ENCODE data around the gene RPF1.
"Not testable (repeated sequence)": the region's sequence is repeated elsewhere in the genome, so short reads cannot be mapped to it uniquely, and the experiment has no call there.

RPF1 gene, protein sequence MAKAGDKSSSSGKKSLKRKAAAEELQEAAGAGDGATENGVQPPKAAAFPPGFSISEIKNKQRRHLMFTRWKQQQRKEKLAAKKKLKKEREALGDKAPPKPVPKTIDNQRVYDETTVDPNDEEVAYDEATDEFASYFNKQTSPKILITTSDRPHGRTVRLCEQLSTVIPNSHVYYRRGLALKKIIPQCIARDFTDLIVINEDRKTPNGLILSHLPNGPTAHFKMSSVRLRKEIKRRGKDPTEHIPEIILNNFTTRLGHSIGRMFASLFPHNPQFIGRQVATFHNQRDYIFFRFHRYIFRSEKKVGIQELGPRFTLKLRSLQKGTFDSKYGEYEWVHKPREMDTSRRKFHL

DNA sequence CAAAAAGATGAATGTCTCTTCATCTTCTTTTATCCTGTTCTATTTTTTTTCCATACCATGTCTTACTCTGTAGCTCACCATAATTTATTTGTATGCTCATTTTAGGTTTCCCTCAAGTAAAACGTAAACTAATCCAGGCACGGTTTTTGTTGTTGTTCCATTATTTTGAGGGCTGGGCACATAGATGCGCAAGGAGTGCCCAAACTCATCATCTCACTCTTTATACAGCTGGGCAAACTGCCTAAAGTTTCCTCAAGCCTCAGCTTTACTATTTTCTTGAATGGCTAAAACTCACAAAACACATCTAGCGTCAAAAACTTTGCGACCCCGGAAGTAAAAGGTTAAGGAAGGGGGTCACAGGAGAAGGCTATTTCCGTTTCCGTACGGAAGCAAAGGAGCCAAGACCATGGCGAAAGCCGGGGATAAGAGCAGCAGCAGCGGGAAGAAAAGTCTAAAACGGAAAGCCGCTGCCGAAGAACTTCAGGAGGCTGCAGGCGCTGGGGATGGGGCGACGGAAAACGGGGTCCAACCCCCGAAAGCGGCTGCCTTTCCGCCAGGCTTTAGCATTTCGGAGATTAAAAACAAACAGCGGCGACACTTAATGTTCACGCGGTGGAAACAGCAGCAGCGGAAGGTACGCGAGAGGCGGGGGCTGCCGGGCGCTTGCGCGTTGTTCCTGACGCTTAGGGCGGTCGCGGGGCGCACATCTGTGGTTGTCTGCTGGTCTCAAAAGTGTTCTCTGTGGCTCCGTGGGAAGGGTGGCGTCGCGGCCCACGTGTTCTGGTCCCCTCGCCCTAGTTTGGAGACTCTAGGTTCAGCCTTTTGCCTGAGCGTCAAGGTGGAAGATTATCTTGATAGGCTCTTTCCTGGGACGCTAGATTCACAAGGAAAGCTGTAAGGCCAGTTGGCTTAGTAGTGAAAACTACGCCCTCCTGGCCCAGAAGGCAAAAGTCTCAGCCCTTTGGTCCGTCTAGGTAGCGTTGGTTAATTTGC is at the start of gene RPF1:
Gene RPF1 (plus strand): TSS at position 391 of the 993 bp plus-strand sequence. CDS start 16 bp downstream, at position 407.
- peak; percentile 93 for DNase-seq

DNA sequence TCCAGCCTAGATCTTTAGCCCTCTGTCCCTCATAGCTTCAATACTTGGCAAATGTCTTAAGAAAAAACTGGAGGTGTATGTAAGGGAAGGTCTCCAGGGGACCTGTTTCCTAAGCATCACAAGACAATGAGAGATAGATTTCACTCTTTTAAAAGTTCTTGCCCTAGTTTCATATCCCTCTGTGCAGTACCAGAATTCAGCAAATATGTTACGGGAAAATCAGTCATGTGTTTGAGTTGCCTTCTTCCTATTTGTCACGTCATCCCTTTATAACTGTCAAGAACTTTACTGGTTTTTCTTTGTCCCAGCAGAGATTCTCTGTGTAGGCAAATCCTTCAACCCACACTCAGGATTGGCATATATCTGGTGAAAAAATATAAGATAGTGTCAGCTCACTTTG is 48.5 kb upstream of the RPF1 start:
- no peak for DNase-seq

DNA sequence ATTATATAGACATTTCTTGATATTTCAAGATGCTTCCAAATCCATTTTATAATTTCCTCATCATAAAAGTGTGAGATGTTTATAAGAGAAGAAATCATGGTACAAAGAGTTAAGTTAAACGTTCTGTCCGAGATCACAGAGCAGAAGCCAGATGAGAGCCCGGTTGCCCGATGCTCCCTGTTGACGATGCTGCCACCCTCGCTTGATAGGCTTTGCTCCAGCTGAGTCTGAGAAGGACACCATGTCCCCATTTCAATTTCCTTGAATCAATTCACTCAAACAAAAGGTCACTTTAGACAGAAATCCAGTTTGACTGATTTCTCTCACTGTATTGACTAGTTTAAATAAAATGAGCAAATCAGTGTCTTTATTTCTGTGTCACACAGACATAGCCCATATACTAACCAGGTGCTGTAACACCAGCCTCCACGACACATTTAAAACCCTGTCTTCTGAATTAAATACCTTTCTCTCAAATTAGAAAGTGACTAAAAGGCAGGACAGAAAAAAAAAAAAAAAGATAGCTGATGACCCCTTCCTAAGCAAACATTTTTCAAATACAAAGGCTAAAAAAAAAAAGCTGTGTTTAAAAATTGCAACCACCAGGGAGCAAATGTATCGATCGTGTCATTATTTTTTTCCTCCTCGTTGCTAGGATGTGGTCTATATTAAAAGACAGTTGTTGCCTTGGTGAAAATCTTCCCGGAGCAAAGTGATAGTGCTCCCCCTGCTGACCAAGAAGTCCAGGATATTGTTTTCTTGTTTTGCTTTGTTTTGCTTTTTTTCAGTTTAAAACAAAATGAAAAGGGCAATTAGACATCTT is 45.6 kb upstream of the RPF1 start:
- peak; percentile 82 for DNase-seq

DNA sequence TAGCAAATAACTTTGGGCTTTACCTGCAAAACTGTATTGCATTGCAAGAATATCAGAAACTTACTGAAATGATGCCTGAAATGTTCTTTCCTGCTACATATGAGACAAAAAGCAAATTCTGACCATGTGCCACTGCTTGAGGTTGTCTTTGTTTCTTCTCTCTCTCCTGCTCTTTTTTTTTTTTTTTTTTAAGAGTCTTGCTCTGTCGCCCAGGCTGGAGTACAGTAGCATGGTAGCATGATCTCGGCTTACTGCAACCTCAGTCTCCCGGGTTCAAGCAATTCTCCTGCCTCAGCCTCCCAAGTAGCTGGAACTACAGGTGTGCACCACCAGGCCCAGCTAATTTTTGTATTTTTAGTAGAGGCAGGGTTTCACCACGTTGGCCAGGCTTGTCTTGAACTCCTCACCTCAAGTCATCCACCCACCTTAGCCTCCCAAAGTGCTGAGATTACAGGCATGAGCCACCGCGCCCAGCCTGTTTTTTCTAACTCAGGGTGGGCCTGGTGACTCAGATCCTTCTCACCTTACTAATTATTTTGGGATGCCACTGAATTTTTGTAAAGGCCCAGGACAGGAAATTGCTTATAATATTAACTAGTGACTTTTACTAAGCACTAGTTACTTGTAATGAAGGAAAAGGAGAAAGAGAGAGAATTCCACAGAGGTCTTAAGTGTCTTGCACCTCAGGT is 44.8 kb upstream of the RPF1 start:
- no peak for DNase-seq

DNA sequence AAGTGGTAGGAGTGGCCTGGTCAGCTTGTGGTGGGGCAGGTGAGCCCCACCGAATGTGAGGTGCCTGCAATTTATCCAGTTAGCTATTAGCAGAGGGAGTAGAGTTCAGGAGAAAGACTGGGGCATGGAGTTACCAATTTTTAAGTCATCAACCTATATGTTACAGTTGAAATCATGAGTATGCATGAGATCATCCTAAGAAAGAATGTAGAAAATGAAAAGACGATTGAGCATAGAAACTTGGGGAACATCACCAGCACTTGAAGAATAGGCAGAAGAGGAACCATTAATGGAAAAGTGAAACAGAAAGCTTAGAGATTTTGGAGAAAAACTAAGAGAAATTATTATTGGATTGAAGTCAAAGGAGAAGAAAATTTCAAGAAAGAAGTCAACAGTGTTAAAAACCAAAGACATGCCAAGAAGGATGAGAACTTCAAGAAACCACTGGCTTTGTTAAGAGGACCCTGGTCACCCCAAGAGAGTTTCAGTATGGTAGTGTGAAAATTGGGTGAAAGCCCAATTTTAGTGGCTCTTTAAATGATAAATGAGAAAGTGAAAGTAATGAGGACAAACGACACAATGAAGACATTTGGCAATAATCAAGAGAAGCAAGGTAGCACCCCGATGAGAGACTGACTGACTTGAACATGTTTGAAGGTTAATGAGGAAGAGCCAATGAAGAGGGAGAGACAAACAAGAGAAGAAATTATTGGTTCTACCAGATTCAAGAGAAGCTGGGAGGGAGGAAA is 44.1 kb upstream of the RPF1 start:
- DNase-seq = no peak

DNA sequence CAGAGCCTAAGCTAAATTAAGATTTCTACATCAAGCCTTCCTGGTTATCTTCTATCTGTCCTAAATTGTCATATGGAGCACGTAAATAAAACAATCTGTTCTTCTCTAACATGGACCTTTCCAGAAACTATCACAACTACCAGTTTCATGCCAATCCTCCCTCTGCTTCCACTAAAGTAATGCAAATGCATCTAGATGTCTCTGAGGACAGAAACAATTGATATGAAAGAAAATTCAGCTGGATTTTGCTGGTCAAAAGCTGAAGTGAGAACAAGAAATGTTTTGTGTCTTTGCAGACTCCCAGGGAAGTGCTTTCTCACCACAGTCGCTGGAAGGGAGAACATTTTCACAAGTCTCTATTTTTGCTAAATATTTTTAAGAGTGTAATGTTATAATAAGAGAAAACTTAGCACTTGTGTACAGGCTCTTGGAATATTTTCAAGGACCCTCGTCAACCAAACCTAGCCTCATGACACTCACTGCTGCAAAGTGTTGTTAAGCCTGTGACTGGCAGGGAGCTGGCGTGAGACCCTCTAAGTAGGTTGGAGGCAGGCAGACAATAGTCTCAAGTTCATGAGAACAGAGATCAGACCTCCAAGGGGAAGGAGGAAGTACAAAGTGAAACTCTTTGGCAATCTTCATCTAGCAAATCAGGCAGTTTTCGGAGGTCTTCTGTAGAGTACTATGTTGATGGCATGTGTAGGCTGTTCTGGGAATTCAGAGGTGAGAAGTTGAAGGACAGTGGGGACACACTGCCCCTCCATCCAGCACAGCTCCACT is 42.0 kb upstream of the RPF1 start:
- DNase-seq = no peak

DNA sequence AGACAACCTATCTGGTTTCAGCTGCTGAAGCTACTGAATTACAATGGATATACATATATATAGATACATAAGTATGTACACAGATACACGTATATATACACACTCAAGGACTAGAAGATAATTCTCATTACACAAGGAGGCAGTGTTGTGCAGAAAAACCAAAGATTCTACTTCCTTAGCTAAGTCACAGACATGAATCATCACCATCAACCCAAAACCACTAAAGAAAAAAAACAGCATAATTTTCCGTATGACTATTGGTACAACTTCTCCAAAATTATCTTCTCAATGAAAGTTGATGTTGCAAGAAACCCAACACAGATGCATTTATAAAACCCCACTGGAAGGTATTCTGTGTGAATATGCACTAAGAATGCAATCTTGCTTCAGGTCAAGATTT is 36.8 kb upstream of the RPF1 start:
- peak; percentile 61 for DNase-seq

DNA sequence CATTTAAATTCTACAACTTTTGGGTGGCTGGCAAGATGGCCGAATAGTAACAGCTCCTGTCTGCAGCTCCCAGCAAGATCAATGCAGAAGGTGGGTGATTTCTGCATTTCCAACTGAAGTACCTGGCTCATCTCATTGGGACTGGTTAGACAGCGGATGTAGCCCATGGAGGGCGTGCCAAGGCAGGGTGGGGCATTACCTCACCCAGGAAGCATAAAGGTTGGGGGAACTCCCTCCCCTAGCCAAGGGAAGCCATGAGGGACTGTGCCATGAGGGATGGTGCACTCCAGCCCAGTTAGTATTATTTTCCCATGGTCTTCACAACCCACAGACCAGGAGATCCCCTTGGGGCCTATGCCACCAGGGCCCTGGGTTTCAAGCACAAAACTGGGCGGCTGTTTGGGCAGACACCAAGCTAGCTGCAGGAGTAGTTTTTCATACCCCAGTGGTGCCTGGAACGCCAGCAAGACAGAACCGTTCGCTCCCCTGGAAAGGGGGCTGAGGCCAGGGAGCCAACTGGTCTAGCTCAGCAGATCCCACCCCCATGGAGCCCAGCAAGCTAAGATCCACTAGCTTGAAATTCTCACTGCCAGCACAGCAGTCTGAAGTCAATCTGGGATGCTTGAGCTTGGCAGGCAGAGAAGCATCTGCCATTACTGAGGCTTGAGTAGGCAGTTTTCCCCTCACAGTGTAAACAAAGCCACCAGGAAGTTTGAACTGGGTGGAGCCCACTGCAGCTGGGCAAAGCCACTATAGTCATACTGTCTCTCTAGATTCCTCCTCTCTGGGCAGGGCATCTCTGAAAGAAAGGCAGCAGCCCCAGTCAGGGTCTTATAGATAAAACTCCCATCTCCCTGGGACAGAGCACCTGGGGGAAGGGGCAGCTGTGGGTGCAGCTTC is 36.1 kb upstream of the RPF1 start:
- DNase-seq = not testable (repeated sequence)

DNA sequence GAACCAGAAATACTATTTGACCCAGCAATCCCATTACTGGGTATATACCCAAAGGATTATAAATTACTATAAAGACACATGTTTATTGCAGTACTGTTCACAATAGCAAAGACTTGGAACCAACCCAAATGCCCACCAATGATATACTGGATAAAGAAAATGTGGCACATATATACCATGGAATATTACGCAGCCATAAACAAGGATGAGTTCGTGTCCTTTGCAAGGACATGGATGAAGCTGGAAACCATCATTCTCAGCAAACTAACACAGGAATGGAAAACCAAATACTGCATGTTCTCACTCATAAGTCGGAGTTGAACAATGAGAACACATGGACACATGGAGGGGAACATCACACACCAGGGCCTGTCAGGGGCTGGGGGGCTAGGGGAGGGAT is 30.4 kb upstream of the RPF1 start:
- not testable (repeated sequence) for DNase-seq

DNA sequence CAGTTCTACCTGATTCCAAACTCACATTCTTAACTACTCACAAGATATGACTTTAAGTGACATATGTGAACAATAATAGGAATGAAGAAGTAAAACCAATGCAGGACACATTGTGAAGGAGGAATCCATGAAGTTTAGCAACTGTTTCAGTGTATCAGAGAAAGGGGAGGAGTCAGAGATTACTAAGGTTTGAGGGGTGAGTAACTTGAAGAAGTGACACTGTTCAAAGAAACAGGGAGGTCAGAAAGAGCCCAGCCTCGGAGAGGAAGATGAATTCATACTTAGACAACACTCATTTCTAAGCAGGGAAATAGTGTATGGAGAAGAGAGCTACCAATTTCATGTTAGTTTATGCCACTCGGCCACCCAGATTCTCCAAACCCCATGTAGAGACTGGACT is 28.2 kb upstream of the RPF1 start:
- DNase-seq = no peak

DNA sequence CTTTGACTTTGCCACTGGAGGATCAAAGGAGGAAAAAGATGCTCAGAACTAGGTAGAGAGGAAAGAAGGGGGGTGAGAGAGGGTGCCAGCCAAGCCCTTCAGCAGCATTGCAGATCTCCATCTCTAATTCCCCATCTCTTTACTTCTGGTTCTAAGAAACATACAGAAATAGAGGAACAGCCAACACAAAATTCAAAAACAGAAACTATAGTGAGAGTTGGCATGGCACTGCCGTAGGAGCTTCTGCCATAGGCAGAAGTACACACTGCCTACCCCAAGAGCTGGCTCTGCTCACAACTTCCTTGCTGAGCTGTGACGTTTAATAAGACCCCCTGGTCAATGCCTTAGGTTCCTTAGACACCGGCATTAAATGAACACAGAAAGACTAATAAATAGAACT is 26.6 kb upstream of the RPF1 start:
- DNase-seq = no peak

DNA sequence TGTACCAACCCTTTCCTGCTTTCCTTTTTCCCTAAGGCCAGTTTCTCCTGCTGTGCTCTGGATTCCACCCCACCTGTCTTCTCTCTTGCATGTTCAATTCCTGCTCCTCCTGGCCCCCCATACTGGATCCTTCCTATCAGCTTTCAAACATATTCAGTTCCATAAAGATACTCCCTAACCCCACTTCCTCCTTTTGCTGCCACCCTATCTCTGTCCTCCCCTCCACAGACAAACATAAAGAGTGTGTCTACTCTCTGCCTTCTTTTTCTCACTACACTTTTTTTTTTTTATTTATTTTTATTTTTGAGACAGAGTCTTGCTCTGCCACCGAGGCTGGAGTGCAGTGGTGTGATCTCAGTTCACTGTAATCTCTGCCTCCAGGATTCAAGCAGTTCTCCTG is 16.9 kb upstream of the RPF1 start:
- DNase-seq = no peak

DNA sequence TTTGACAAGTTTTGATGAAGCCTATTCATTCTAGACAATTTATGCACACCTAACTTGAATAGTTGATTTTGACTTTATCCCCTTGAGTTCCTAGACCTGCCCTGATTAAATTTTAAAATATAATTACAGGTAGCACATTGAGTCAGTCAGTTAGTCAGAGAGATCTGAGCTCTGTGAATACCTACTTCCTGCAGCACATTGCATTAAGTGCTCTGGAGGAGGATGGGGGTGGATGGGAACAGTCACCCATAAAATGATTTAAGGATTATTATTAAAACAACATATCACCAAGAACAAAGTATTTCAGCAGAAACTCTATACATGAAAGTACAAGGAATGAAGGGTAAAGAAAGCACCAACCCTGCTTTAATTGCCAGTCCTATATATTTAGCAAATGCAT is 11.8 kb upstream of the RPF1 start:
- DNase-seq = no peak

DNA sequence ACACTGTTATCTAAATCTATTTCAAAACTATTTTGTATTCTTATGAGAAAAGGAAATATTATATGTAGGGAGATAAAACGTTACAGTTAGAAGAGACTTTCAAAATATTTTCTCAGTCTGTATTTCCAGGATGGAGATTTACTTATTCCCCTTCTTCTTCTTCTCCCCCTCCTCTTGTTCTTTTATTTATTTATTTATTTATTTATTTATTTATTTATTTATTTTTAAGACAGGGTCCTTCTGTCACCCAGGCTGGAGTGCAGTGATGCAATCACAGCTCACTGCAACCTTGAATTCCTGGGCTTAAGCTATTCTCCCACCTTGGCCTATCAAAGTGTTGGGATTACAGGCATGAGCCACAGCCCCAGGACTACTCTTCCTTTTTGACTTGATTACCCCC is 2.8 kb upstream of the RPF1 start:
- DNase-seq = no peak

DNA sequence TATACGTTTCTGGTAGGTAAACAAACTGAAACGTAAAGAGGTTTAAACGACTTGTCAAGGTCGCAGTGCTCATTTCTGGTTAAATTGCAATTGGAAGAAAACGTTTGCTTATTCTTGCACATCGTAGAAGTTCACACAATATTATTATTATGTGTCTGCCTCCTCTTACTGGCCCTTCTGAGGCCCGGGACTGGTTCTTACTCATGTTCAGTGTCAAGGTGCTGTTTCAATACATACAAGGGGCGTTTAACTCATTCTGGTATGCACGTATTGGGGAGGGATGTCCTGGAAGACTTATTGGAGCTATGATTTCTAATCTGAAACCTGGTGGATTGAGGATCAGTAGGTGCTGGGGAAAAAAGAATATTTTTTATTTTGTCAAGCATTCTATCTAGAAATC is 932 bp downstream of the RPF1 start:
- no peak for DNase-seq

DNA sequence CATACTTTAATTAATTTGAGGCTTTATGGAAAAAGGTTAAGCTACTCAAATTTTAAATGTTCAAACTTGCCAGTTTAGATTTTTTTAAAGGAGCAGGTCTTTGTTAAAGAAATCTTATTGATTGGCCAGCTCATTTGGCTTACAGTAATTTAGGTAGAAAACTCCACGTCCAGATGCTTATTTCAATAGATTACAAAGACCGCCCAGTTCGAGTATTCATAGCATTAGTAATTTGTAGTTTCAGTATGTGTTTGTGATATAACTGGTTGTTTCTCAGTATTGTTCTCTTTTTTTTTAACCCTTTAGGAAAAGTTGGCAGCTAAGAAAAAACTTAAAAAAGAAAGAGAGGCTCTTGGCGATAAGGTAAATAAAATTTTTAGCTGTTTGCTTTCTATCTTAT is 1.6 kb downstream of the RPF1 start:
- no peak for DNase-seq

DNA sequence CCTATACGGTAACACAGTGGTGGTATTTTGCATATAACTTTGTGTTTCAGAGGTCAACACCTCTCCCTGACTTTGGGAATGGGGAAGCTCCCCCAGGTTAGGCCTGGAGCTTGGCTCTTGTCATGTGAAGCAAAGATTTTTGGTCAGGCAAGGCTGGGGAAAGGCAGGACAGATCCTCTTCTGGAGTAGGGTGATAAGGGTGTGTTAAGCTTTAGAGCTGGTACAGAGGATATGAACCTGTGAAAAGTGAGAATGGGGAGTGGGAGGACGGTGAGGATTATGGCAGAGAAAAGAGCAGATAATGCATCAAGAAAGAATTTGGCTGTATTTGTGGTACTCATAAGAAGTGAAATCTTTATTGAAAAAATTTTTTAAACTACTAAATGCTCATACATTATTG is 2.3 kb downstream of the RPF1 start:
- no peak for DNase-seq

DNA sequence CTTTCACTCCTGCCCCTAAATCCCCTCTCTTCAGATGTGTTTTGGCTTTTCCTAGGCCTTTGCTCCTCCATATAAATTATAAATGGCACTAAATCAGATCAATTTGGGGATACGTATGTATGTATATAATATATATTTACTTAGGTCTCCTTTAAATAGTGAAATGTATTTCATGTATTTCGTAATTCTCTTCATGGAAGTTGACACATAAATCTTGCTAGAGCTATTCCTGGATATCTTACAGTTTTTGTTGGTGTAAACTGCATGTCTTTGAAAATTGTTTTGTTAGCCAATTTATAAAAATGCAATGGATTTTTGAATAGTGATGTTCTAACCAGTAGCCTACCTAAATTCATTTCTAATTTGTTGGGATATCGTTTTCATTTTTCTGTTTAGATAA is 9.0 kb downstream of the RPF1 start:
- no peak for DNase-seq

DNA sequence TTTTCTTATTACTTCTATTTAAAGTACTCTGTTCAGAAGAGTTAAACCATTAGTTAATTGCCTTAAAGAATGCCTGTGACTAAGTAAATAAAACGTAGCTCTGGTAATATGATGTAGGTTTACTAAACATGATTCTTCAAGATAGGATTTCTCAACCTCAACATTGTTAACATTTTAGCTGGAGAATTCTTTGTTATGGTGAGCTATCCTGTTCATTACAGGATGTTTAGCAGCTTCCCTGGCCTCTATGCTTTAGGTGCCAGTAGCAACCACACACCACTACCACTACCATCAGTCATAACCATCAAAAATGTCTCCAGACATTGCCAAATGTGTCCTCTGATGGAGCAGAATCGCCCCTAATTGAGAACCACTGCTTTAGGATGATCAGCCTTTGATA is 10.7 kb downstream of the RPF1 start:
- no peak for DNase-seq

DNA sequence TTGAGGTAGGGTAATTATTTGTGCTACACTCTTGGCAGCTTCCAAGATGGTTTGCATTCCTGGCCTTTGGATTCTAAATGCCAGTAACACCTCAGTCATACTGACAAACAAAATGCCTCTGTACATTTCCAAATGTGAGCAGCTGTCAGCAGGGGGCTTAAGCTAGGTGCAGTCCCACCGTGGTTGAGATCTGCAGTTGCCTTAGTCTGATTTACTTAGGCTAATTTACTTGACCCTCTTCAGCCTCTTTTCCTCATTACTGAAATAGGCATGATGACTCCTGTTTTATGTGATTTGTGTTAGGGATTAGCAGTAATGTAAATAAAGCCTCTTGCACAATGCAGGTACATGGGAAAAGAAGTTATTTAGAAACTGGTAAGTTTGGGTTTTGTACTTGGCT is 13.7 kb downstream of the RPF1 start:
- peak; percentile 89 for DNase-seq

Data from NCI-H82 (cell line).